GM21786 (cell line): Measurements from ENCODE around the gene CPSF4L.
A peak's percentile ranks its signal among the peaks of the same experiment; 100 is the strongest.
"Not testable (repeated sequence)": the region's sequence is repeated elsewhere in the genome, so short reads cannot be mapped to it uniquely, and the experiment has no call there.

Source experiments
- ATAC-seq: cut with Tn5 transposase; IDR thresholded peaks from one replicate; pipeline ENCODE4 v1.9.1; 2021; ENCODE audit not compliant: unreplicated experiment

Gene CPSF4L

GRCh38 chr17:73261617-73261951 lies at the start of gene CPSF4L:
CPSF4L (minus strand) TSS chr17:73261880; CDS start chr17:73261818, 62 bp downstream.
- ATAC-seq: no peak

- peak; percentile 19 for ATAC-seq
Measured at GRCh38 chr17:73311428-73311780, 49.7 kb upstream of the CPSF4L start.

- no peak for ATAC-seq
Measured at GRCh38 chr17:73309727-73310596, 48.3 kb upstream of the CPSF4L start.

GRCh38 chr17:73308959-73309358 lies 47.3 kb upstream of the CPSF4L start:
- ATAC-seq: not testable (repeated sequence)

- ATAC-seq: no peak
Measured at GRCh38 chr17:73308017-73308823, 46.5 kb upstream of the CPSF4L start.

GRCh38 chr17:73307130-73307529 lies 45.5 kb upstream of the CPSF4L start:
- ATAC-seq: no peak

GRCh38 chr17:73305845-73306836 lies 44.5 kb upstream of the CPSF4L start:
- ATAC-seq: no peak

- no peak for ATAC-seq
Measured at GRCh38 chr17:73304971-73305812, 43.5 kb upstream of the CPSF4L start.

- ATAC-seq: no peak
Measured at GRCh38 chr17:73304438-73304837, 42.8 kb upstream of the CPSF4L start.

GRCh38 chr17:73302189-73302588 lies 40.5 kb upstream of the CPSF4L start:
- ATAC-seq: no peak

- ATAC-seq: no peak
Measured at GRCh38 chr17:73301369-73301768, 39.7 kb upstream of the CPSF4L start.

- no peak for ATAC-seq
Measured at GRCh38 chr17:73300392-73300791, 38.7 kb upstream of the CPSF4L start.

- no peak for ATAC-seq
Measured at GRCh38 chr17:73297934-73298861, 36.5 kb upstream of the CPSF4L start.

GRCh38 chr17:73293480-73293911 lies 31.8 kb upstream of the CPSF4L start:
- ATAC-seq: no peak

- ATAC-seq: no peak
Measured at GRCh38 chr17:73293031-73293430, 31.4 kb upstream of the CPSF4L start.

GRCh38 chr17:73292031-73292531 lies 30.4 kb upstream of the CPSF4L start:
- no peak for ATAC-seq

GRCh38 chr17:73291260-73291801 lies 29.7 kb upstream of the CPSF4L start:
- peak; percentile 93 for ATAC-seq
